ENCODE data around the gene CD22.

DNA sequence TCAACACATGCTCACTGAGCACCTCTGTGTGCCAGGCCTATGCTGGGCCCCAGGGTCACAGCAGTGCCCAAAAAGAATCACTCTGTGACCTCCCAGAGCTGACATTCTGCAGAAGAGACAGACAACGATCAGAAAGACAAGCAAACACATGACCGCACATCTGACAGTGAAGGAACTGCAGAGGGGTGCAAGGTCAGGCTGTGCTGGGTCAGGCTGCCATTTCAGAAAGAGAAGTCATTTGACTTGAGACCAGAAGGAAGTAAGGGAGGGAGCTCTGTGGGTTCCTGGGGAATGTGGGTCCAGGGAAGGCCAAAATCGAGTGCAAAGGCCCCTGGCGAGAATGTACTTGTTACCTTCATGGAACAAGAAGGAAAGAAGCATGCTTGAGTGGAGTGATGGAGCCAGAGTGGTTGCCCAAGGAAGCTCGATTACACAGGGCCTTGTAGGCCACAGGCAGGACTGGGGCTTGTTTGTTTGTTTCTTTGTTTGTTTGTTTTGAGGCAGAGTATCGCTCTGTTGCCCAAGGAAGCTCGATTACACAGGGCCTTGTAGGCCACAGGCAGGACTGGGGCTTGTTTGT, 11.4 kb upstream of the CD22 start:
- no peak for TF ChIP-seq CTCF (IDR thresholded peaks at IDR 0.05)
- TF ChIP-seq POLR2A (IDR thresholded peaks at IDR 0.05), result no peak

Data from prostate gland (tissue), 2 donors.